DMS114 treated with DMSO at 0.1 percent for 48 hours (cell line): ENCODE data around the gene ACTN1.

Source experiments
- DNase-seq: peaks from one replicate; lab custom pipeline; 2025; ENCODE audit not compliant: unreplicated experiment; lab: John Stamatoyannopoulos, UW

Gene ACTN1

DNA sequence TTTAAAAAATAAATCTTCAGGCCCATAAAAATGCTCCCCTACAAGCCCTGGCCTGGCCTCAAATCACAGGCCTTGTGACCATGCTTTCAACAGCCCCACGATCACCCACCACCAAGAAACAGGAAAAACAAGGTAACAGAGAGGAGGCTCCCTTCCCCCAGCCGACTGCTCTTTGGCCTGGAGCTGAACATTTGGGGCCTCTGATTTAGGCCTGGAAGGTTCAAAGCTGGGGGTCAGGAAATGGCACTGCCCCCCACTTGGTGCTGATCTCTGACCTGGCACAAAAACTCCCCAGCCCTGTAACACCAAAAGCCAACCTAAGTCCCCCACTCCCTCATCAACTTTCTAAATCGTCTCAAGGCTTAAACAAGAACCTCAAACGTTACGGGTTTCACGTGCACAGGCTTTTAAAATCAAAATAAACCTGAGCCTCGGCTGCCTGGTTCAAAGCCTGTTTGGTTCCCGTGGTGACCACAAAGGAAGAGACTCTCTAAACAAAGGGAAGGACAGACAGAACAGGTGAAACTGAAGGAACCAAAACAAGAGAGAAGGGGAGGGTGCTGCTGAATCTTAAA, 9.0 kb downstream of the ACTN1 start:
- DNase-seq: no peak

DNA sequence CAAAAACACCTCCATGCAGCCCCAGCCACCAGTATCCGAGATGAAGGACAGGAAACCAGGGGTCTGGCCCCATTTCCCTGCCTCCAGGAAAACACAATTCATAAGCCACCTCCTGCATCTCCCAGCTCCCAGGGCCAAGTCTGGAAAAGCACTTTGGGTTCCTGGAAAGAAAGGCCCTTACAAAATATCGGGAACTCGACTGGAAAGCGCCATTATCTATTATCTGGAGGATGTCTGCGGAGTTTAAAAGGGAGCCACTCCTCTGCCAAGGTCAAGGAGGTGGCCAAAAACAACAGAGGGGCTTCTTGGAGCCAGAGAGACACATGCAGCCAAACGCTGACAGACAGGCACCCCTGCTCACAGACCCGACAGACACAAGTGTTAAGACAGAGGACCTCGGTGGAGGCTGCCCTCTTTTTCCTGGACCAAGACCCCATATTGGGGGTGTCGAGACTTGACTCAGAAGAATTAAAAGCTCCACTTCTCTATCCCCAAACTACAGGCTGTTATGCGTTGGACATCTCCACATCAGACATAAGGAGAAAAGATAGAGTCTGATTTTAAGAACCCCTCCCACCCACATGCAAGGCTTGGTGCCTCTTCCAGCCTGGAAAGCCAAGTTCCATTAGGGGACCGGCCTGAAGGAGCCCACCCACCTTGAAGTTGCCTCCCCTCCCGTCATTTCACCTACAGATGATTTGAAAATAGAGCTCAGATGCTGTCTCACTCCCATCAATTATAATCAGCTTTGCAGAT, 9.6 kb downstream of the ACTN1 start:
- no peak for DNase-seq

DNA sequence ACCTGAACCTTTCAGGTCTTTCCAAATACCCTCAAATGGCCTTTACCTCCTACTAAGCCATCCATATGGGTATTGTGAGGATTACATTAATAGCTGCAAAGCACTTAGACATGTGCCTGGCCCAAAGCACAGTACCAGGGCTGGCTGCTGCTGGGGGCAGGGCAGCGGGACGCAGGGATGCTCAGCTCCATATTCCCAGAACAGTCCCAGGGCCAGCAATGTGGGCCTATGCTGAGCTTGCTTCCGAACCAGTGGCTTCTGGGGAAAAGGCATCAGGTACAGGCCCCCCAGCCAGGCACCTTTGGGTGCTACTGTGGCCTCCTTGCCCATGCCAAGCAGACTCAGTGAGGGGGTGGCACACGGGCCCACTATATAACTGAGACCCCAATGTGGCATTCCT, 10.4 kb downstream of the ACTN1 start:
- no peak for DNase-seq

DNA sequence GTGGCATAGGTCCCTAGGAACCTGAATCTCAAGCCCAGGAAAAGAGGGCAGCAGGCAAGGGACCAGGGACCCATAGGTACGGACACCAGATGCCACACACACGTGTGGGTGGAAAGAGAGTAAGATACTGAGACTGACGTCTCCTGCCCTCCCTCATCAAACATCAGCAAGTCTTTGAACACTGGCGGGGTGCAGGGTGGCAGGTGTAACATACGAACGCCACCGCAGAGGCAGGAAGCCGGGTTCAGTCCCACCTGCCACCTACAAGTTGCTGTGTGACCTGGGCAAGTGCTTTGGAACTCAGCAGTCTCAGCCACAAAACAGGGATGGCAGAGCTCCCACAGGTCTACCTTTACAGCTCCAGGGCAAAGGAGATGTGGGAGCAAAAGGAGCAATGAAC, 11.1 kb downstream of the ACTN1 start:
- DNase-seq: no peak

DNA sequence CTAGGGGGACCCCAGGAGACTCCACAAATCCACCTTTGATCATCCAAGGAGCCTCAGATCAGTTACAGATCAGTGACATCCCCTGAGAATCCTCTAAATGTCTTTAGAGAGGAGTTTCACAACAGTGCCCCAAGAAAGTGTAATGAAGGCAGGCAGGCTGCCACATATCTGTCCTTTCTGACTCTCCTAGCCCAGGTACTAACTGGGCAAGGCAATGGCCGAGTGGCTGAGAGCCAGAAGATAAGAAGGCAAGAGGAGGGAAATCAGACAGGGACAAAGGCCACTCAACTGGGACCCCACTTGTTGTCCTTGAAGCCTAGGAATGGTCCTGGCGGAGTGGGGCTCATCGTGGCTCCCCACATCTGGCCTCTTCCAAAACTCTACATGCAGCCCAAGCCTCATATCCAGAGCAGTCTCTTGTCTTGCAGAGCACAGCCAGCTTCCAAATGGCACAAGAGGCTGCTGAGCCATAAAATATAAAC, 11.6 kb downstream of the ACTN1 start:
- DNase-seq: no peak

DNA sequence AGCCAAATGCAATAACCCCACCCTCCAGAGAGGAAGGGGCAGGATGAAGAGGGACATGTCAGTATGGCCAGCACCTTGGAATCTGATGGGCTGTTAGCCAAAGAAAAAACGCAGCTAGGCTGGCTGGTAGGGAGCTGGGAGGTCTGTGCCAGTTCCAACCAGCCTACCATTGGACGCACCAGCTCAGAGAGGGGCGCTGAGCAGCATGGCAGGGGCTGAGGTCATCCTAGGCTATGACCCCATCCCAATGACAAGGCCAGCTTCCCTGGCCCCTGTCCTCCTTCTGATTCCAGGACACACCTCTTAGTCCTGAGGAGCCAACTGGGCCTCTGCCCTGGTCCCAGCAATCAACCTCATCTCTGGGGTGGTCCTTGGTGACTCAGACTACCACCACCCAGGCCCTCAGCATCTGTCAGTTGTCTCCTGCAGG, 12.2 kb downstream of the ACTN1 start:
- no peak for DNase-seq

DNA sequence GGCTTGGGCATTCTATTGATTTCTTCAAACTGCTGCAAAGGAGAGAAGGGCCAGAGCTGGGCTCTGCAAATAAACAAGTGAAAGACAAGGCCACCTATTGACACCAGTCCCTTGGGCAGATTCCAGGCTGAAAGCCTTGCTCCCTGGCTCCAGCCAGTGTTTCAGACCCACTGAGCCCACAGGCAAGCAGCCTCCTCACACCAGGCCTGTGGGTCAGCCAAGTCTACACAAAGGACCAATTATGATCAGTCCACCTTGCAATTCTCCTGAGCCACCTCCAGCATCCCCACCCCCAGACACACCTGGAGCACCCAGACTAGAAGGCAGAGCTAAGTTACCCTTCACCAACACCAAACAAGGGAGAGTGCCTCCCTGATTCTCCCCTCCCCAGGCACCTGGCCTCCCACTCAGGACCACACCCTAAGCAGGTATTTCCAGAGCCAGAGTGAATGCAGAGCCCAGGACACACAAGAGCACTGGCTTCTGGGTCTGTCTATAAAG, 13.8 kb downstream of the ACTN1 start:
- DNase-seq: no peak

DNA sequence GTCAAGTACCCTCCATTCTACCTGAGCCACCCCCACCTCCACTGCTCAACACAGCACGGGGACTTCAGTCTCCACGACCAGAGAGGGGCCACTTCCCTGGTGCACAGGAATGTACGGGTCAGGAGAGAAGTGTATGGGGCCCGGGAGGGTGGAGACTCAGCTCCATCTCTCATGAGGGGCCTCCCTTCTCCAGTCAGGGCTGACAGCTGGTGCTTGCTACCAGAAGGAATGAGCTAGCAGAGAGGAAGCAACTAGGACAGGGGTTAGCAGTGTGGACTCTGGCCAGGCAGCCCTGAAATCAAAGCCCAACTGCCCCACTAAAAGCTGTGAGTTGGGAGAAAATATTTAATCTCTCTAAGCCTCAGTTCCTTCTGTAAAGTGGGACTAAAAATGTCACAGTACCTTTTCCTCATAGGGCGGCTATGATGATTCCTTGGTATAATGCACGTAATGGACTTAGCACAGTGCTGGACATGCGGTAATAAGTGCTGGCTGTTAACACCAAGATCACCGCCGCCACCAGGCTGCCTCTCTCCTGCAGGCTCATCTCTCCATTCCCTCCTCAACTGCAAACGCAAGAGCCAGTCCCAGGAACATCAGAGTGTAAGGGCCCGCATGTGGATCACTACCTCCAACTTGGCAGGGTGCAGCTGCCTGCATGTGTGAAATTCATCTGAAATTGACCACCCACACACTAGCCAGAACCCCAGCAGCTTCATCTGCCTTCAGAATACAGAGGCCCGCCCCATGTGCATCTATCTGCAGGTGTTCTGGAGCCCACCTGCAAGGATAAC, 14.6 kb downstream of the ACTN1 start:
- DNase-seq: no peak

DNA sequence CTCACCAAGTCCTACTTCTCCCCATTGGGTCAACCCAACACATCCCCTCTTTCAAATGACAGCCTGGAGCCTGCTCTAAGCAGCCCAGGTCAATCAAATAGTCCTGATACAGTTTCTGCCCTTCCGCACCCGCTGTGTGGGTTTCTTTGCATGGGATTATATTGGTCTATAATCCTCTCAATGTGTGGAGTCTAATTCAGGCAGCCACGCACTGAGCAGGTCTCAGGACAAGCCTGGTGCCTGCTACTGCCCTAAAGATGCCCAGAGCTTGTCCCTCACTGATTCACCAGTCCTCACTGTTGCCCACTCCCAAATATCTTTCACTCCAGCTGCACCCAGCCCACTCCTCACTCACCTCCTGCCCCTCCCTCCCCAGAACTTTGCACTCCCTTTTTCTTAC, 16.4 kb downstream of the ACTN1 start:
- no peak for DNase-seq

DNA sequence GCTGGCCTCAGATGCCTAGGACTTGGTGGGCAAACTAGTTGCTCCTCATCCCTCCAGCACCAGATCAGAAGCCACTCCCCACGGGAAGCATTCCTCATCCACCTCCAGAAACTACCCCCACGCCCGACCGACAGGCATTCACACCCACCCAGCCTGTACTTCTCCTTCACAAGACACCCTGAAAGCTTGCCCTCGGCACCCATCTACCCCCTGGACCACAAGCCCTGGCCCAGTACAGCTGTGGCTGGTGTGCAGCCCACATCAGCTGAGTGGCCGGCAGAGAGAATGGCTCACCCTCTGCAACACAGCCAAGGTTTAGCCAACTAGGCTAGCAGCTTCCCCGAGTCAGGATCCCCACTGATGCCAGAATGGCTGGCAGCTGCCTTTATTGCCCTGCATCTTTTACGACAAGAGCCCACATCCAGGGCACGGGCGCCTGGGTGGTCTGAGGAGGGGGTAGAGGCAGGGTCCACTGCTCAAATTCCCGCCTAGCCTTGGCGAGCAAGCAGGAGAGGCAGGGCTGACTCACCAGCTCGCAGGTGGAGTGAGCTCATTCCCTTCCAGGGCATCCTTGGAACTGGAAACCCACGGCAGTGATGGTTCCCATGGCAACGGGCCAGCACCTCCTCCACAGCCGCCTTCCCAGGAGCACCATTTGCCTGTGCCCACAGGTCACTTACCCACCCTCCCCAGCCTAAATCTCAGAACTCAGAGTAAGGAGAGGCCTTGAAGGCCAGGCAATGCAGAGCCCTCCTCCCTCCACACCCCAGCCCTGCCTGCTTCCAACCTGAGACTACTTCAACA, 17.1 kb downstream of the ACTN1 start:
- DNase-seq: no peak

DNA sequence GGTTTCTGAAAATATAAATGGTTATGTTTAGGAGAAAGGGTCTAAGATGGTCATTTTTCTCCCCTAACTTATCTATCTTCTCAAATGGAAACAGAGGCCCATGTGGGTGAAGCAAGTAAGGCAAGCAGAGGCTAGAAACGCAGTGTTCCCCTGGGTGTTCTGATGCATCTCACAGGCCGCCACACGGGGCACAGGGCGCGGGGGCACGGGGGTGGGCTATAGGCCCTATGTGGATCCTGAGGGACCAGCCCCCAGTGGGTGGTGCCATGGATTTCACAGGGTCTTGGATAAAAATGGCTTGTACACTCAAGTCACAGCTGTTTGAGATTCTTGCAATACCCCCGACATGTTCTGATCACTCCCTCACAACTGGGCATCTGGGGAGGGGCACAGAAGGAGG, 17.7 kb downstream of the ACTN1 start:
- no peak for DNase-seq

DNA sequence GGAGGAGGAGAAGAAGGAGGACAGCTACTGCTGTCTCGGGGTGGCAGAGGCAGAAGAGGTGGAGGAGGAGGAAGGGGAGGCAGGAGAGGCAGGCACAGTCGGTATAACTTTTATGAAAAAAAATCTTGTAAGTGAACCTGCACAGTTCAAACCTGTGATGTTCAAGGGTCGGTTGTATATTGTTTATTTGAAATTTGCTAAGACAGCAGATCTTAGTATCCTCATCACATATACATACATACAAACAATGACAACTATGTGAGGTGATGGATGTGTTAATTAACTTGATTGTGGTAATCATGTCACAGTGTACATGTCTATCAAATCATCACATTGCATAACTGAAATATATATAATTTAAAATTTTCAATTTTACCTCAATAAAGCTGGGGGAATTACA, 19.0 kb downstream of the ACTN1 start:
- no peak for DNase-seq

DNA sequence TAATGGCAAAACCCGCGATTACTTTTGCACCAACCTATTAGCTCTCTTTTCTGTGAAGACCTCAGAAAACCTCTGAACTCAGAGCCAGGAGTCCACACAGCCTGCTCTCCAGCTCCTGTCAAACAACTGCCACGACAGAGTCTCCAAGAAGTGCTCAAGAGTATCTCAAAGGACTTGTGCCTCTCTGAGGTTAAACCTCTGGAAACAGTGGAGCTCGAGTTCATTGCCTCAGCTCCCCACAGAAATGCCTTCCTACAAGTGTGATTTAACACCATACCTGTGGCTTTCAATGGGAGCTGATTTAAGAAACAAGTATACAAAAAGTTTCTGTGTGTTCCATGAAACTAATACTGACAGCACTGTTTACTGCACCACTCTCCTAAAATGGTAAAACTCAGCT, 20.1 kb downstream of the ACTN1 start:
- no peak for DNase-seq

DNA sequence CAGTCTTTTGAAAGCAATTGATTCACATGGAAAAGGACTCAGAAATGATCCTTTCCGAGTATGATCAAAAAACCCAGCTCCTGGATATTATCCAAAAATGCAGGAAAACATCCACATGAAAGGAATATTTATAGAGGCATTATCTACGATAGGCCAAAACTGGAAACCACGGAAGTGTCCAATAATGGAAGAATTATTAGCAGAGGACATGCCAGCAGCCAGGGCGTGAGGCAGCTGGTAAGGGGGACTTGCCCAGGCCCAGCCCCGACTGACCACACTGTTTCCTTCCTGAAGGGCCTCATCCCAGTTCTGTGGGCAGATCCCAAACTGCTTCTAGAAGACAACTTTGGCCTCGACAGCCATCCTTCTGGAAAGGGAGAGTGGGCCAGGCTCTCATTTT, 20.5 kb downstream of the ACTN1 start:
- DNase-seq: no peak

DNA sequence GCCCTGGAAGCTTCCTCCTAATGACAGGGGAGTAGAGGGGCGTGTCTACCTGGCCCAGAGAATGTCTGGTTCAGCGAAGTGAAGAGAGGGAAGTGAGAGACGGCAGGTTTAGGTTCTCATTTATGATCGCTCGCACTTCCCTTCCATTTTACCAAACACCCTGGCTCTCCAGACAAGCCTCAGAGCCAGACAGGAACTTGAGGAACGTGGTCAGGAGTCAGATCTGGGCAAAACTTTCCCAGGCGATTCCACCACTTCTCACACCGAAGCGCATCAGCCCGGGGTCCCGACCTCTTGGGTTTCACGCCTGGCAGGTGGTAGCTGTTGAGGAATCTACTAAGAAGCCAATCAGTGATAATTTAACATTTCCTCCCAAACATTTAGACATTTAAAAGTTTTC, 21.3 kb downstream of the ACTN1 start:
- no peak for DNase-seq

DNA sequence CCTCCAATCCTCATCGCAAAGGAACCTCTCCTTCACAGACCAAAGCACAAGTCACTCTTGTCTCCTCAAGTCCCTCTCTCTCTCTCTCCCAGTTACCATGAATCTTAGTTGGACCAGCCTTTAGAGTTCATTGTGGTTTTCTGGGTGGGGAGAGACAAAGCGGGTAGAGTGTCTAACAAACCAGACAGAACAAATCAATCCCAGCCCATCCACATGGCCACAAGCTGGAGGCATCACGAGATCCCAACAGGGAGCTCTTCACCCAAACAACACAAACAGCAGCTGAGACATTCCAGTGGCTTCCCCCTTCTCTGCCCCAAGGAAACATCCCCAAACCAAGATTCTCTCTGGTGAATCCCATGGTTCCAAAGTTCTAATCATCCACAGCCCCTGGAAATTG, 22.4 kb downstream of the ACTN1 start:
- no peak for DNase-seq

DNA sequence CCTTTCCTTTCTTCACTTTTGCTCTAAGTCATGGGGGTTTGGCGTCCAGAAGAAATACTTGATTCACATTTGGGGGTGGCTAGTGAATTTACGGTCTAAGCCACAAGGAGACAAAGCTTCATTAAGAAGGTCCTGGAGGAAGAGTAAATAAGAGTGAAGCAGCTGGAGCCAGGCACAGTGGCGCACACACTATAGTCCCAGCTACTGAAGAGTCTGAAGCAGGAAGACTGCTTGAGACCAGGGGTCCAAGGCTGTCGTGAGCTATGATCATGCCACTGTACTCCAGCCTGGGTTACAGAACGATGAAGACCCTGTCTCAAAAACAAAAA, 23.3 kb downstream of the ACTN1 start:
- DNase-seq: no peak

DNA sequence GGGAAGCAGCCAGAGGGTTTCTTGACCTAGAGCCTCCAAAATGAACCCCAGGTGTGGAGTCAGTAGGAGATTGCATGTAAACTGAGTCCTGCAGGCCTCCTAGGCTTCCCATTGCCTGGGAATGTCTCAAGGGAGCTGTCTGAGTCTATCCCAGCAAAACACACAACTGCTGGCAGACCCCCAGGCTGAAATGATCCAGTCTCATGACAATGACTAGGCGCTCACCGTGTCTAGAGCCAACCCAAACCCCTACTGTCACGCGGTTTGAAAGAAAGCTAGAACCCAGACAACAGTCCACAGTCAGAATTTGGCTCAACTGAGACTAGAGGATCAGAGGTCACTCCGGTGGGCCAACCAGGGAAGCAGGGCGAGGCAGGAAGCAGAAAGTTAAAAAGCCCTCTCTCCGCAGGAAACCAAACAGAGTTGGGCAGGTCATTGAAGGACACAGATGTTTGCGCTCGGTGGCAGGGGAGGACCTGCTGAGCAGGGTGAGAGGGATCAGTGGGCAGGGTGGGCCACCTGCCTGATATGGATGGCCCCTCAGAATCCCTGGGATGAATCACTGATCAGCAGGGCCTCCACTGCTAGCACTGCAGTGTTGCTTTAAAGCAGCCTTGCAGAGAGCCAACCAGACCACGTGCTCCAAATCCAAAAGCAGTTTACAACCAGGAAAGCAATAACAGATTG, 23.8 kb downstream of the ACTN1 start:
- no peak for DNase-seq

DNA sequence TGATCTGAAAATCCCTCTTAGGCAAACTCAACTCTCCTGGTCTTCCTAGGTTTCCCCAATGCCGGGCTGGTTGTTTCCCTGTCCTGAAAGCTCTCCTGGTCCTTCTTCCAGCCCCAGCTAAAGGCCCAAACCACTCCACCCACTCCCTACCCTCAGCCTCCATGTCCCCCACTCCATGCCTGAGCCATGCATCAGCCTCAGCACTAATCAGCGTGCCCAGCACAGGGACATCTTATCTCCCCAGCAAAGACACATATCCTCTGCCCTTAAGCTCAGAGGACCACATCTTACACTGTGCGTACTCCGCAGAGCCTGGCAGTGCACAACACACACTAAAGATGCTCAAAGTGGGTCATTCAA, 25.9 kb downstream of the ACTN1 start:
- DNase-seq: no peak

DNA sequence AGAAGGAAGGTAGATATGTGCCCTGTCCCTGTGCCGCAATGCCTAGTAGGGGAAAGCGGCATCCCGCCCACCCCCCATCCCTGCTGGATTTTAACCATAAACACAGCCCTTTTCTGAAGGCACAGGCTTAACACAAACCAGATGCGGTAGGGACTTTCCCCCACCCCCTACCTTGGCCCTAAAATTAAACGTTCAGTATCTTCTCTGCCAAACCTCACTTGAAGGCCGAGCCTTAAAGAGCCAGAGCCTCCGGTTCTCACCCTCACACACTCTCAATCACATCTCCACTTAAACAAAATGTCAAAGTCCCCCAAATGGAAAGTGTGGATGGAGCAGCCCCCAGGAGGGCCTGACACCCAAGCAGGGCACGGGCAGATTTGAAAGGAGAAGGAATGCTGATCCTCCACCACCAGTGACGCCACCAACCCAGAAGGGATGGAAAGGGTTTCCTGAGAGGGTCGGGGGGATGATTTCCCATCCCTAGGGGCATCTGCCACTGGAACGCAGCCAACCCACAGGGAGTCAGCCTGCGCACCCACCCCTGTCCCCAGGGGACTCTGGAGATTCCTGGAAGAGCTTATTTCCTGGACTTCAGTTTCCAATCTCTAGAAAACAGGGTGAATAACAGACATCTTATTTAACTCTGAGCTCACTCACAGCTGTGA, 26.4 kb downstream of the ACTN1 start:
- DNase-seq: no peak
